B cell (primary cell): Measurements from ENCODE around the gene RABGAP1L. TPM values are rescaled to one million over a fixed set of nuclear protein-coding genes. Genes with fewer than 3 reads are reported as not detected.

Experiments used
- ATAC-seq: fragments of 200-7000 bp; cut with Tn5 transposase; one replicate; pipeline ENCODE4 v1.10.0; 2021; ENCODE audit warnings: low read depth, mild to moderate bottlenecking, moderate number of reproducible peaks, moderate library complexity
- CTCF ChIA-PET: fragments of 350-600 bp; sonication (Branson Sonifier 250); formaldehyde crosslinking; loops from one replicate; lab custom pipeline; 2021; ENCODE audit warnings: antibody characterized with exemption, inconsistent platforms; lab: Charles Lee
- POLR2A ChIA-PET: fragments of 350-600 bp; sonication (Branson Sonifier 250); formaldehyde crosslinking; loops from one replicate; lab custom pipeline; 2021; ENCODE audit warnings: antibody characterized with exemption; lab: Charles Lee
- DNase-seq: peaks from one replicate; pipeline ENCODE4 v3.0.0; 2013
- H2AFZ ChIP-seq: 2 replicates; pipeline ENCODE4 v1.6.1; 2012; ENCODE audit warnings: mild to moderate bottlenecking, low read depth, low read length; ENCODE audit not compliant: insufficient read depth, poor library complexity, severe bottlenecking
- H3K27ac ChIP-seq, 2 donors: 1 replicate in 1 of 2; 2 replicates in 1 of 2; pipeline ENCODE4 v1.5.1; 2012 to 2013; ENCODE audit warnings: low read length in 2 of 2, mild to moderate bottlenecking in 2 of 2, moderate library complexity in 1 of 2
- H3K27me3 ChIP-seq, 4 experiments: fragments of 200-600 bp in 1 of 4; sonication (generic) in 1 of 4; replicated peaks in 1 of 4; 1 replicate in 2 of 4; 2 replicates in 2 of 4; pipeline versions ENCODE4 v1.6.1 to v1.7.0; 2013 to 2016; ENCODE audit warnings: low read length in 3 of 4, mild to moderate bottlenecking in 2 of 4, mixed read lengths in 1 of 4, moderate library complexity in 1 of 4; ENCODE audit not compliant: insufficient read depth in 4 of 4, control insufficient read depth in 3 of 4; ENCODE audit errors: control extremely low read depth in 1 of 4
- H3K36me3 ChIP-seq, 2 experiments: replicated peaks in 1 of 2; 1 replicate in 1 of 2; 2 replicates in 1 of 2; pipeline versions ENCODE4 v1.6.1 to v1.7.1; 2013; ENCODE audit warnings: low read length in 1 of 2; ENCODE audit not compliant: insufficient read depth in 2 of 2, control insufficient read depth in 1 of 2; ENCODE audit errors: control extremely low read depth in 1 of 2, extremely low read depth in 1 of 2
- H3K4me1 ChIP-seq, 2 donors: fragments of 200-600 bp in 1 of 2; sonication (generic) in 1 of 2; 1 replicate in 1 of 2; 2 replicates in 1 of 2; pipeline versions ENCODE4 v1.5.1 to v1.6.1; 2013 to 2017; ENCODE audit warnings: low read length in 2 of 2; ENCODE audit not compliant: control insufficient read depth in 2 of 2, insufficient read depth in 2 of 2
- H3K4me2 ChIP-seq: replicated peaks from 2 replicates; pipeline ENCODE3; 2012; ENCODE audit warnings: mild to moderate bottlenecking, low read depth, low read length; ENCODE audit not compliant: poor library complexity, severe bottlenecking
- H3K4me3 ChIP-seq, 5 experiments: fragments of 200-600 bp in 1 of 5; sonication (generic) in 1 of 5; 1 replicate in 3 of 5; 2 replicates in 2 of 5; pipeline versions ENCODE4 v1.5.1 to v1.7.0; 2011 to 2016; ENCODE audit warnings: low read length in 4 of 5, mild to moderate bottlenecking in 4 of 5, low read depth in 2 of 5, control low read depth in 1 of 5, moderate library complexity in 1 of 5; ENCODE audit not compliant: insufficient read depth in 1 of 5; ENCODE audit errors: control extremely low read depth in 1 of 5, extremely low read depth in 1 of 5
- H3K79me2 ChIP-seq: fragments of 200-600 bp; sonication (generic); one replicate; pipeline ENCODE4 v1.6.0; 2016; ENCODE audit warnings: low read length; ENCODE audit not compliant: control insufficient read depth, insufficient read depth
- H3K9ac ChIP-seq: fragments of 200-600 bp; sonication (generic); 2 replicates; pipeline ENCODE4 v1.6.1; 2017; ENCODE audit warnings: mild to moderate bottlenecking, low read length, moderate library complexity
- H3K9me3 ChIP-seq, 3 donors: one replicate each; pipeline versions ENCODE4 v1.6.1 to v1.7.1; 2013; ENCODE audit warnings: low read length in 2 of 3; ENCODE audit not compliant: control insufficient read depth in 2 of 3, insufficient read depth in 1 of 3; ENCODE audit errors: control extremely low read depth in 1 of 3
- H4K20me1 ChIP-seq: 2 replicates; pipeline ENCODE4 v1.6.0; 2012; ENCODE audit warnings: mild to moderate bottlenecking, low read length; ENCODE audit not compliant: insufficient read depth, control insufficient read depth, poor library complexity, severe bottlenecking
- H3K27ac Mint-ChIP-seq: one replicate; pipeline ENCODE4 v1.8.0; 2021; ENCODE audit warnings: mixed read lengths
- H3K27me3 Mint-ChIP-seq: one replicate; pipeline ENCODE4 v1.8.0; 2021; ENCODE audit warnings: mixed read lengths
- H3K4me1 Mint-ChIP-seq: one replicate; pipeline ENCODE4 v1.8.0; 2021; ENCODE audit warnings: mixed read lengths
- H3K4me3 Mint-ChIP-seq: one replicate; pipeline ENCODE4 v1.8.0; 2021; ENCODE audit warnings: mixed read lengths
- H3K9me3 Mint-ChIP-seq: one replicate; pipeline ENCODE4 v1.8.0; 2022; ENCODE audit warnings: mixed read lengths; ENCODE audit not compliant: insufficient read depth
- CTCF ChIP-seq: fragments of 200-600 bp; IDR thresholded peaks from one replicate; pipeline ENCODE4 v1.8.0; 2022; ENCODE audit warnings: antibody characterized with exemption, mild to moderate bottlenecking
- EZH2 ChIP-seq: IDR thresholded peaks from 2 replicates; pipeline ENCODE4 v1.6.1; 2012; ENCODE audit warnings: borderline replicate concordance, low read depth, mild to moderate bottlenecking, moderate library complexity, low read length; ENCODE audit not compliant: insufficient read depth, poor library complexity, severe bottlenecking
- WGBS: methylation state at CpG from one replicate; pipeline ENCODE4 v1.1.5; 2013; ENCODE audit warnings: missing lambda C conversion rate; ENCODE audit not compliant: insufficient coverage; 5-methylcytosine and 5-hydroxymethylcytosine counted together
- intact Hi-C: fragments of 100-400 bp; cut with micrococcal nuclease; formaldehyde crosslinking; loops from one replicate; pipeline ENCODE4 v1.10.0; 2022
- polyA plus RNA-seq: library from polyadenylated mRNA; depleted of rRNA; stranded (reverse); fragments of >200 nt; gene quantifications from 2 replicates; pipeline ENCODE4 v1.2.3, GENCODE V29; 2012
- total RNA-seq, 2 donors: library from RNA; stranded (reverse); fragments of 120-200 nt in 1 of 2; gene quantifications; 1 replicate in 1 of 2; 2 replicates in 1 of 2; pipeline versions ENCODE4 v1.2.3 to v1.2.4, GENCODE V29; 2013 to 2022

RABGAP1L gene
- total and polyA plus RNA-seq, 2 donors (not counting 1 experiment from before 2014, with no cell fraction given), result 34.9 to 159 TPM

GRCh38 chr1:174266991-174267612 lies 107.8 kb downstream of the RABGAP1L start:
- Histone ChIP-seq H3K9ac (no peak overlapping the region), H3K36me3 (no peaks in the 10 kb centered on the region), H3K4me1 (peaks cover 4 to 16% of the 10 kb centered on the region in 2 donors), H3K4me2 (no peak overlapping the region), H3K79me2 (peaks cover 3% of the 10 kb centered on the region), H3K27me3 (no peaks in the 10 kb centered on the region), H3K9me3 (no peaks in the 10 kb centered on the region), H4K20me1 (no peaks in the 10 kb centered on the region), H2AFZ (no peak overlapping the region), H3K27ac (no peak overlapping the region), H3K4me3 (no peak overlapping the region)
- TF ChIP-seq CTCF, result no peak
- no peak for TF ChIP-seq EZH2
- peaks cover 35% of the 10 kb centered on the region for H3K4me1 Mint-ChIP-seq
- no peaks in the 10 kb centered on the region for H3K9me3 Mint-ChIP-seq
- ChIA-PET POLR2A (no interaction called here), CTCF (no interaction called here)
- WGBS, result 100% methylated on average over 1 of the region's 1 CpG
- intact Hi-C loops, result loop anchor here (10.0 kb wide), 2 partner anchors 288 to 728 kb away; partner anchors contain the start of gene CACYBP
- H3K4me3 Mint-ChIP-seq, result no peak overlapping the region
- ATAC-seq, result no peak
- H3K27me3 Mint-ChIP-seq, result no peaks in the 10 kb centered on the region
- DNase-seq, result no peak
- no peak overlapping the region for H3K27ac Mint-ChIP-seq

- Mint-ChIP-seq H3K4me1 (peaks cover 52% of the 10 kb centered on the region), H3K27ac (no peak overlapping the region), H3K9me3 (no peaks in the 10 kb centered on the region), H3K27me3 (no peaks in the 10 kb centered on the region), H3K4me3 (no peak overlapping the region)
- Histone ChIP-seq H3K9me3 (no peaks in the 10 kb centered on the region), H3K9ac (peak overlapping the region; percentile 7), H3K27me3 (no peaks in the 10 kb centered on the region), H3K4me3 (no peak overlapping the region), H3K4me1 (peaks cover 10 to 29% of the 10 kb centered on the region in 2 donors), H3K79me2 (peaks cover 3% of the 10 kb centered on the region), H3K36me3 (no peaks in the 10 kb centered on the region), H2AFZ (no peak overlapping the region), H4K20me1 (no peaks in the 10 kb centered on the region), H3K27ac (peak overlapping the region in 1 of 2 donors; percentile 5), H3K4me2 (no peak overlapping the region)
- no peak for TF ChIP-seq EZH2
- no peak for TF ChIP-seq CTCF
- ATAC-seq, result peak; percentile 21
- WGBS, result no CpG with 5 or more reads among the region's 1 CpG
- intact Hi-C loops, result loop anchor here (10.0 kb wide), 2 partner anchors 285 to 725 kb away; partner anchors contain the start of gene CACYBP
- ChIA-PET CTCF (interaction anchor here (1.7 kb wide), 1 partner anchor 20 kb away, joined by 3 read pairs; no protein-coding TSS in a partner anchor), POLR2A (no interaction called here)
- no peak for DNase-seq
Observed at GRCh38 chr1:174269989-174270651, 110.8 kb downstream of the RABGAP1L start.
